ENCODE measurements around the gene HLA-A. TPM values are rescaled to one million over a fixed set of nuclear protein-coding genes. Genes with fewer than 3 reads are reported as not detected.

Gene HLA-A
- total RNA-seq (2022) (451 and 963 TPM in 2 replicates), Bru-seq, nascent RNA (percentile 94 among the genes with signal in this experiment), BruChase-seq, experiment 1, labeled RNA remaining after a 6-hour chase (percentile 98 among the genes with signal in this experiment), BruChase-seq, experiment 2, labeled RNA remaining after a 2-hour chase (percentile 91 among the genes with signal in this experiment)
- long read RNA-seq, transcript HLA-A-203 (8 exons, 1,611 nt) = major isoform, 1,187 of 1,461 reads
- long read RNA-seq, partial matches to known transcripts = 187 of 1,461 reads
- long read RNA-seq, other reads (novel, unspliced or antisense) = 87 of 1,461 reads

DNA sequence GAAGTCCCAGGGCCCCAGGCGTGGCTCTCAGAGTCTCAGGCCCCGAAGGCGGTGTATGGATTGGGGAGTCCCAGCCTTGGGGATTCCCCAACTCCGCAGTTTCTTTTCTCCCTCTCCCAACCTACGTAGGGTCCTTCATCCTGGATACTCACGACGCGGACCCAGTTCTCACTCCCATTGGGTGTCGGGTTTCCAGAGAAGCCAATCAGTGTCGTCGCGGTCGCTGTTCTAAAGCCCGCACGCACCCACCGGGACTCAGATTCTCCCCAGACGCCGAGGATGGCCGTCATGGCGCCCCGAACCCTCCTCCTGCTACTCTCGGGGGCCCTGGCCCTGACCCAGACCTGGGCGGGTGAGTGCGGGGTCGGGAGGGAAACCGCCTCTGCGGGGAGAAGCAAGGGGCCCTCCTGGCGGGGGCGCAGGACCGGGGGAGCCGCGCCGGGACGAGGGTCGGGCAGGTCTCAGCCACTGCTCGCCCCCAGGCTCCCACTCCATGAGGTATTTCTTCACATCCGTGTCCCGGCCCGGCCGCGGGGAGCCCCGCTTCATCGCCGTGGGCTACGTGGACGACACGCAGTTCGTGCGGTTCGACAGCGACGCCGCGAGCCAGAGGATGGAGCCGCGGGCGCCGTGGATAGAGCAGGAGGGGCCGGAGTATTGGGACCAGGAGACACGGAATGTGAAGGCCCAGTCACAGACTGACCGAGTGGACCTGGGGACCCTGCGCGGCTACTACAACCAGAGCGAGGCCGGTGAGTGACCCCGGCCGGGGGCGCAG lies at the start of gene HLA-A:
Gene HLA-A (plus strand): TSS at position 258 of the 778 bp plus-strand sequence. CDS start 22 bp downstream, at position 280.
- peak; percentile 92 for DNase-seq
- Mint-ChIP-seq H3K9me3 (ENCODE audit: low read depth, unreplicated experiment) (no peaks in the 10 kb centered on the region), H3K27ac (ENCODE audit: unreplicated experiment) (peak within 1 kb of the TSS; percentile 98), H3K4me3 (ENCODE audit: low read depth, unreplicated experiment) (peak within 1 kb of the TSS; percentile 89), H3K4me1 (ENCODE audit: low read depth, unreplicated experiment) (peaks cover 26% of the 10 kb centered on the region), H3K27me3 (ENCODE audit: unreplicated experiment) (no peaks in the 10 kb centered on the region), H3K36me3 (ENCODE audit: insufficient read depth, unreplicated experiment) (peaks cover 31% of the 10 kb centered on the region)
- BruUV-seq (replicated peaks) = TSS peak; percentile 75
- CTCF ChIA-PET = interaction anchor here (0.6 kb wide), 1 partner anchor 170 kb away, joined by 5 read pairs; no protein-coding TSS in a partner anchor
- TF ChIP-seq, protein P1, sequence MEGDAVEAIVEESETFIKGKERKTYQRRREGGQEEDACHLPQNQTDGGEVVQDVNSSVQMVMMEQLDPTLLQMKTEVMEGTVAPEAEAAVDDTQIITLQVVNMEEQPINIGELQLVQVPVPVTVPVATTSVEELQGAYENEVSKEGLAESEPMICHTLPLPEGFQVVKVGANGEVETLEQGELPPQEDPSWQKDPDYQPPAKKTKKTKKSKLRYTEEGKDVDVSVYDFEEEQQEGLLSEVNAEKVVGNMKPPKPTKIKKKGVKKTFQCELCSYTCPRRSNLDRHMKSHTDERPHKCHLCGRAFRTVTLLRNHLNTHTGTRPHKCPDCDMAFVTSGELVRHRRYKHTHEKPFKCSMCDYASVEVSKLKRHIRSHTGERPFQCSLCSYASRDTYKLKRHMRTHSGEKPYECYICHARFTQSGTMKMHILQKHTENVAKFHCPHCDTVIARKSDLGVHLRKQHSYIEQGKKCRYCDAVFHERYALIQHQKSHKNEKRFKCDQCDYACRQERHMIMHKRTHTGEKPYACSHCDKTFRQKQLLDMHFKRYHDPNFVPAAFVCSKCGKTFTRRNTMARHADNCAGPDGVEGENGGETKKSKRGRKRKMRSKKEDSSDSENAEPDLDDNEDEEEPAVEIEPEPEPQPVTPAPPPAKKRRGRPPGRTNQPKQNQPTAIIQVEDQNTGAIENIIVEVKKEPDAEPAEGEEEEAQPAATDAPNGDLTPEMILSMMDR (IDR thresholded peaks at IDR 0.05; ENCODE audit: unreplicated experiment) = no peak
- intact Hi-C loops (cut with micrococcal nuclease; ENCODE audit: unreplicated experiment) = no loop called here

DNA sequence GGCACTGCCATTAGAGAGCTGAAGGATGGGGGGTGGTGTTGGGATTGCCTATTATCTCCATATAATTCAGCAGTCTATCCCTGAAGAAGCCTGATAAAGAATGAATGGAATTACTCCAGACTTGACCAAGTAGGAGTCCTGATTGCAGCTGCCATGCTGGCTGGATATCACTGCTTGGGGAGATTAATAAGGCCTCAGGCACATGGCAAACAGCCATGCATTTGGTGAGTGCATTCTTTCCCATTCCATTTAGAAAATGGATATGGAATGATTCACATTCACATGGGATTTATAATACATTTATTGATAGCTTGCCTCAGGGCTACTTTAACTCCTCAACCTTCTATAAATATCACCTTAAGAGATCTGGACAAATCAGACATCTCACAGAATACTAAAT lies 49.6 kb upstream of the HLA-A start:
- H3K27me3 Mint-ChIP-seq (ENCODE audit: unreplicated experiment) = no peaks in the 10 kb centered on the region
- H3K4me1 Mint-ChIP-seq (ENCODE audit: low read depth, unreplicated experiment) = no peaks in the 10 kb centered on the region
- H3K4me3 Mint-ChIP-seq (ENCODE audit: low read depth, unreplicated experiment) = no peak overlapping the region
- no peak for DNase-seq
- H3K36me3 Mint-ChIP-seq (ENCODE audit: insufficient read depth, unreplicated experiment) = peaks cover 9% of the 10 kb centered on the region
- intact Hi-C loops (cut with micrococcal nuclease; ENCODE audit: unreplicated experiment) = no loop called here
- no peak overlapping the region for H3K27ac Mint-ChIP-seq (ENCODE audit: unreplicated experiment)
- H3K9me3 Mint-ChIP-seq (ENCODE audit: low read depth, unreplicated experiment) = no peaks in the 10 kb centered on the region
- TF ChIP-seq, protein P1 (IDR thresholded peaks at IDR 0.05; ENCODE audit: unreplicated experiment) = no peak
- CTCF ChIA-PET = no interaction called here
- no TSS peak for BruUV-seq (replicated peaks)

DNA sequence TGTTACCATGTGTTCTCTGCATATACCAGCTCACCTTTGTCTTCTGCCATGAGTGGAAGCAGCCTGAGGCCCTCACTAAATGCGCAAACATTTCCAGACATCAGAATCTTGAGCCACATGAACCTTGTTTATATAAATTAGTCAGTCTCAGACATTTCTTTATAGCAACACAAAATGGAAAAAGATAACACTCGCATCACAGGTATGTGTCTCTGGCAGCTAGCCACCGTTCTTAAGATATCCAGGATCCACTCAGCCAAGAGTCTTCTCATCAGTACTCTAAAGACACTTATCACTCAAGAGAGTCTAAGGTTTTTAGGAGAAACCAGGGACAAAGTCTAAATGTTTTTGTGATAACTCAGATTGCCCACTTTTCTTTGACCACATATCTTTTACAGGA lies 43.1 kb upstream of the HLA-A start:
- BruUV-seq (replicated peaks) = no TSS peak
- CTCF ChIA-PET = no interaction called here
- Mint-ChIP-seq H3K4me3 (ENCODE audit: low read depth, unreplicated experiment) (no peak overlapping the region), H3K4me1 (ENCODE audit: low read depth, unreplicated experiment) (no peaks in the 10 kb centered on the region), H3K27me3 (ENCODE audit: unreplicated experiment) (no peaks in the 10 kb centered on the region), H3K36me3 (ENCODE audit: insufficient read depth, unreplicated experiment) (no peaks in the 10 kb centered on the region), H3K27ac (ENCODE audit: unreplicated experiment) (no peak overlapping the region), H3K9me3 (ENCODE audit: low read depth, unreplicated experiment) (no peaks in the 10 kb centered on the region)
- intact Hi-C loops (cut with micrococcal nuclease; ENCODE audit: unreplicated experiment) = no loop called here
- TF ChIP-seq, protein P1 (IDR thresholded peaks at IDR 0.05; ENCODE audit: unreplicated experiment) = no peak
- DNase-seq = no peak

DNA sequence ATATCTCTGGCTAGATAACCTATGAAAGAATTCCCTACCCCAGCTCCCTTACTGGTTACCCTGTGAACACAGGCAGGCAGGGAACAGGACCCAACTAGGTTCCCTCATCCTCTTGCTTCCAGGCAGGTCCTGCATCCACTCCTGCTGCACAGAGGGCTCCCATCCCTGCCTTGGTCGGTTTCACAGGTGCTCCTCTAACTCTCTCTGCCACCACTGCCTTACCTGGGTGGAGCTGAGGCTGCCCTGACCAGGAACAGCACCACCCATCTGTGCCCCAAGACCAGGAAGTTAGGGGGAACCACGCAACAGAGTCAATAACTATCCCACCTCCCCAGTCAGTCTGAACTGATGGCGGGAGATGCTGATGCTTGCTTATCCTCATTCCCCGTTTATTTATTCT lies 37.0 kb upstream of the HLA-A start:
- peaks cover 18% of the 10 kb centered on the region for H3K4me1 Mint-ChIP-seq (ENCODE audit: low read depth, unreplicated experiment)
- intact Hi-C loops (cut with micrococcal nuclease; ENCODE audit: unreplicated experiment) = no loop called here
- CTCF ChIA-PET = no interaction called here
- no TSS peak for BruUV-seq (replicated peaks)
- TF ChIP-seq, protein P1 (IDR thresholded peaks at IDR 0.05; ENCODE audit: unreplicated experiment) = no peak
- no peaks in the 10 kb centered on the region for H3K9me3 Mint-ChIP-seq (ENCODE audit: low read depth, unreplicated experiment)
- no peaks in the 10 kb centered on the region for H3K27me3 Mint-ChIP-seq (ENCODE audit: unreplicated experiment)
- DNase-seq = no peak
- no peak overlapping the region for H3K4me3 Mint-ChIP-seq (ENCODE audit: low read depth, unreplicated experiment)
- H3K36me3 Mint-ChIP-seq (ENCODE audit: insufficient read depth, unreplicated experiment) = no peaks in the 10 kb centered on the region
- H3K27ac Mint-ChIP-seq (ENCODE audit: unreplicated experiment) = no peak overlapping the region

Data from Calu3 (cell line).